SK-N-MC (cell line): ENCODE data around the gene BAZ2A.

Source experiments
- EZH2 ChIP-seq: fragments of 200-600 bp; sonication (generic); IDR thresholded peaks from one replicate; pipeline ENCODE4 v1.6.1; 2017; ENCODE audit warnings: antibody characterized with exemption
- FOXP2 ChIP-seq: optimal IDR thresholded peaks from 2 replicates; pipeline ENCODE3; 2011; ENCODE audit warnings: mild to moderate bottlenecking, moderate library complexity; ENCODE audit not compliant: insufficient read depth; ENCODE audit errors: extremely low read length, control extremely low read depth

- TF ChIP-seq EZH2 (no peak), FOXP2 (no peak)
Observed at GRCh38 chr12:56668197-56668457, 38.0 kb upstream of the BAZ2A start.
